Tibial nerve (tissue), 4 donors: ENCODE data around the gene BAAT.

Source experiments
- EP300 ChIP-seq, 2 donors: sonication (generic); formaldehyde crosslinking; IDR thresholded peaks; one replicate each; pipeline ENCODE4 v1.6.1; 2017; ENCODE audit warnings: antibody characterized with exemption in 2 of 2, mild to moderate bottlenecking in 1 of 2
- POLR2A ChIP-seq, 2 donors: fragments of 450-650 bp; IDR thresholded peaks; one replicate each; pipeline ENCODE4 v1.6.1; 2017; ENCODE audit warnings: antibody characterized with exemption in 2 of 2, mild to moderate bottlenecking in 2 of 2, moderate library complexity in 2 of 2
- TF ChIP-seq, protein P1 (sequence below), 5 experiments: fragments of 200-600 bp in 3 of 5; fragments of 450-650 bp in 2 of 5; sonication (generic) in 3 of 5; IDR thresholded peaks; one replicate each; pipeline ENCODE4 v1.5.1; 2016 to 2019; ENCODE audit warnings: antibody characterized with exemption in 5 of 5, mild to moderate bottlenecking in 3 of 5, moderate library complexity in 2 of 5

DNA sequence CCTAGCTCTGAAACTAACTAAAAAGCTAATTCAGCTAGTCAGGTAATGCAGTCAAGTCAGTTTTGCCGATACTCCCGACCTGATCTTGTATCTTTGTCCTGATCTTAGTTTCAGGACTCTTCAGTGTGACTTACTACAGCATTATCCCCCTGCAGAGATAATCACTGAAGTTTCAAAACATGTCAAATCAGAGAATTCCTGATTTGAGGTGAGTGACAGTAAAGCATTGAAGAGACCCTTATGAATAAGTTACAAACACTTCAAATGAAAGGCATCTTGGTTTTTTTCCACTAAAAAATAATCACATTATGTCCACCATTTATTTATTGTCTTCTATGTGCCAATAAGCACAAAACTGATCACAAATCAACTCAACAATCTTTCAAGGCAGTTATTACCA, 47.6 kb downstream of the BAAT start:
- TF ChIP-seq, protein P1, sequence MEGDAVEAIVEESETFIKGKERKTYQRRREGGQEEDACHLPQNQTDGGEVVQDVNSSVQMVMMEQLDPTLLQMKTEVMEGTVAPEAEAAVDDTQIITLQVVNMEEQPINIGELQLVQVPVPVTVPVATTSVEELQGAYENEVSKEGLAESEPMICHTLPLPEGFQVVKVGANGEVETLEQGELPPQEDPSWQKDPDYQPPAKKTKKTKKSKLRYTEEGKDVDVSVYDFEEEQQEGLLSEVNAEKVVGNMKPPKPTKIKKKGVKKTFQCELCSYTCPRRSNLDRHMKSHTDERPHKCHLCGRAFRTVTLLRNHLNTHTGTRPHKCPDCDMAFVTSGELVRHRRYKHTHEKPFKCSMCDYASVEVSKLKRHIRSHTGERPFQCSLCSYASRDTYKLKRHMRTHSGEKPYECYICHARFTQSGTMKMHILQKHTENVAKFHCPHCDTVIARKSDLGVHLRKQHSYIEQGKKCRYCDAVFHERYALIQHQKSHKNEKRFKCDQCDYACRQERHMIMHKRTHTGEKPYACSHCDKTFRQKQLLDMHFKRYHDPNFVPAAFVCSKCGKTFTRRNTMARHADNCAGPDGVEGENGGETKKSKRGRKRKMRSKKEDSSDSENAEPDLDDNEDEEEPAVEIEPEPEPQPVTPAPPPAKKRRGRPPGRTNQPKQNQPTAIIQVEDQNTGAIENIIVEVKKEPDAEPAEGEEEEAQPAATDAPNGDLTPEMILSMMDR (IDR thresholded peaks at IDR 0.05), result no peak
- no peak for TF ChIP-seq POLR2A (IDR thresholded peaks at IDR 0.05)
- no peak for TF ChIP-seq EP300 (IDR thresholded peaks at IDR 0.05)
